22Rv1 (cell line): ENCODE data around the gene ARHGAP8.

ENCODE experiments used
- H3K27ac ChIP-seq: fragments of 450-650 bp; 2 replicates; pipeline ENCODE4 v1.5.1; 2017
- CTCF ChIP-seq: fragments of 450-650 bp; IDR thresholded peaks from 2 replicates; pipeline ENCODE4 v1.5.1; 2017; ENCODE audit warnings: mild to moderate bottlenecking
- ZFX ChIP-seq: fragments of 450-650 bp; IDR thresholded peaks from 2 replicates; pipeline ENCODE4 v1.6.1; 2017; ENCODE audit warnings: antibody characterized with exemption, borderline replicate concordance

Gene ARHGAP8

GRCh38 chr22:44777364-44777755 lies 25.0 kb downstream of the ARHGAP8 start:
- no peak overlapping the region for H3K27ac ChIP-seq
- TF ChIP-seq ZFX (no peak), CTCF (no peak)

- H3K27ac ChIP-seq, result no peak overlapping the region
- TF ChIP-seq CTCF (no peak), ZFX (no peak)
Measured at GRCh38 chr22:44780876-44781449, 28.6 kb downstream of the ARHGAP8 start.

- TF ChIP-seq ZFX, result no peak
- no peak for TF ChIP-seq CTCF
- H3K27ac ChIP-seq, result no peak overlapping the region
Measured at GRCh38 chr22:44782363-44782963, 30.1 kb downstream of the ARHGAP8 start.

GRCh38 chr22:44783091-44783490 lies 30.7 kb downstream of the ARHGAP8 start:
- no peak overlapping the region for H3K27ac ChIP-seq

GRCh38 chr22:44783581-44783980 lies 31.2 kb downstream of the ARHGAP8 start:
- TF ChIP-seq CTCF, result no peak
- no peak overlapping the region for H3K27ac ChIP-seq

More at GRCh38 chr22:44783091-44783490, 30.7 kb downstream of the ARHGAP8 start:
- TF ChIP-seq CTCF (no peak), ZFX (no peak)

- TF ChIP-seq ZFX (no peak), CTCF (no peak)
- H3K27ac ChIP-seq, result no peak overlapping the region
Measured at GRCh38 chr22:44786136-44786535, 33.8 kb downstream of the ARHGAP8 start.

- TF ChIP-seq ZFX, result no peak
- TF ChIP-seq CTCF, result no peak
- no peak overlapping the region for H3K27ac ChIP-seq
Measured at GRCh38 chr22:44786610-44787009, 34.2 kb downstream of the ARHGAP8 start.
